CD4-positive, alpha-beta T cell treated with Interleukin-17A for 4 hours (primary cell): ENCODE measurements around the gene DDX51.

Experiments used
- DNase-seq: peaks from one replicate; pipeline ENCODE4 v3.0.0-alpha.2; 2020; ENCODE audit warnings: mixed read lengths

Gene DDX51

GRCh38 chr12:132178801-132179401 lies 34.8 kb upstream of the DDX51 start:
- peak; percentile 78 for DNase-seq

GRCh38 chr12:132178316-132178715 lies 34.2 kb upstream of the DDX51 start:
- no peak for DNase-seq

DNA sequence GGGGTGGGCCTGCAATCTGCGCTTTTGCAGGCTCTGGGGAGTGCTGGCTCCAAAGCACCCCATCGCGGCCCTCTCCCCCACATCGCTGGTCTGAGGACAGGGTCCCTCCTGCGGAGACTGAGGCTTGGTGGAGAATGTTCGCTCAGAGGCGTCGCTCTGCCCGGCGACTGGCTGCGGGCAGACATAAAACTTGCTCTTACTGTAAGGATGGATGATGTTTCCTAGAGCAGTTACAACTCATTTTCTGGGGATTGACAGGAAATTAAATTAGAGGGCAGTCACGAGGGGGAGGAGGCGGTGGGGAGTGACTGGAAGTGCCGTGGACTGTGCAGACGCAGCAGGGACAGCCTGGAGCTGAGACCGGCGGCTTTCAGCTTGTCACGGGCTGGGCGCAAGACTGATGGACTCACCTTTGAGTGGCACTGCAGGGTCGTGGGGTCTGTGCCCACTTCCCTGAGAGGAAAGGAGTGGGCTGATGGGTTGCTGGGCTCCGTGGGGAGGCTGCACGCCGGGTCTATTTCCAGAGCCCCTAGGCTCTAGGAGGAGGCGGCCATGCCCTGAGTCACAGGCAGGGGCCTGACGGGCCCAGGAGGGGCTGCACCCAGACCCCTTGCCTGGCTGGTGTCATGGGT lies 32.9 kb upstream of the DDX51 start:
- no peak for DNase-seq

DNA sequence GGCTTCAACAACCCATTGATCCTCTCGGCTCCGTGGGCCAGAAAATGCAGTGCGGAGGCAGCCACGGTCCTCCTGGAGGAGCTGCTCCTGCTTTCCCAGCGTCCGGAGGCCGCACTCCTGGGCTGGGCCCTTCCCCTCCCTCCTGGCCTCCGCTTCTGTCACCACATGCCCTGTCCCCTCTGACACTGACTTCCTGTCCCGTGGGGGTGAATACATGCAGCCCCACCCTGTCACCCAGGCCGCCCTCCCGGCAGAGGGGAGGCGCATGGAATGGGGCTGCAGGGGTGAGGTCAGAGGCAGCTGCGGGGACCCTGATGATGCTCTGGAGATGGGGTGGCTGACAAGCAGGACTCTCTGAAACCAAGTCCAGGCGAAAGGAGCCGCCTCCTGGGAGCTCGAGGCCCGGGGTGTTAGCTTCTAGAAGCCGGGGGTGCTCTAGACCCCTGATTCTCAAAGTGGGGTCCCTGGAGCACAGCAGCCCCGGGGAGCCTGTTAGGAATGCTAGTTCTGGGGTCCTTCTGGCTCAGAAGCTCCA lies 32.3 kb upstream of the DDX51 start:
- DNase-seq = no peak

DNA sequence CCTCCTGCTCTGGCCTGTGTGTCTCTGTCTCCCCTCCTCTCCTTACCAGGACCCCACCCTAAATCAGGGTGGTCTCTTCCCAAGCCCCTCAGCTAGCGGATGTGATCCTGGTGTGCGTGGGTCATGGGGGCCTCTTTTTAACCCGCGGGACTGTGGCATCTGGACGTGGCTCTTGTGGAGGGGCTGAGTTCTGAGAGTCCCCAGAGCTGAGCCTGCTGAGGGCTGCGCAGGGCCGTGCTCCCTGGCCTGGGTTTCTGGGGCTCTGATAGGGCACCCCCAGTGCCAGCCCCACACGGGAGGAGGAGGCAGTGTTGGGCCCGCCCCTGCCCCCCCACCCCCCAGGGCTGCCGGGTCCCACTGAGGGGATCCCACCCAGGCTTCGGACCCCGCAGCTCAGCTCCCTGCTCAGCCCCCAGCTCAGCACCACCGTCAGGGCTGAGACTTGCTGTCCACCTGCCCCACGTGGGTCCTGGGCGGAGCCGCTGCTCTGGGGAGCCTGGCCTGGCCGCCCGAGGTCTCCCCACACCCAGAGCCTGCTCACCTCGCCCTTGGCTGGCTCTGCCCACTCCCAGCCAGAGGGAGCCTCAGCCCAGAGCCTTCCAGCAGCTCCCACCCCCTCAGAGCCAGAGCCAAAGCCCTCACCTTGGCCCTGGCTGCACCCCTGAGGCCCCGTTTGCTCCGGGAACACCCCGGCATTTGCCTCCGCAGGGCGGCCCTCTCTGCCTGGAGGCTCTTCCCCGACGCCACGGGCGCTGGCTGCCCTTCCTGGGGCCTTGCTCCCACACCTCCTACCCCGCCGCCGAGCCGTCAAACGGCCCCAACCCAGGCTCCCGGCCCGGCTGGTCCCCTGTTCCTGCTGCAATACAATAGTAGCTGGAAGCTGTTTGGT lies 31.6 kb upstream of the DDX51 start:
- no peak for DNase-seq

GRCh38 chr12:132174839-132175490 lies 30.8 kb upstream of the DDX51 start:
- DNase-seq = no peak

DNA sequence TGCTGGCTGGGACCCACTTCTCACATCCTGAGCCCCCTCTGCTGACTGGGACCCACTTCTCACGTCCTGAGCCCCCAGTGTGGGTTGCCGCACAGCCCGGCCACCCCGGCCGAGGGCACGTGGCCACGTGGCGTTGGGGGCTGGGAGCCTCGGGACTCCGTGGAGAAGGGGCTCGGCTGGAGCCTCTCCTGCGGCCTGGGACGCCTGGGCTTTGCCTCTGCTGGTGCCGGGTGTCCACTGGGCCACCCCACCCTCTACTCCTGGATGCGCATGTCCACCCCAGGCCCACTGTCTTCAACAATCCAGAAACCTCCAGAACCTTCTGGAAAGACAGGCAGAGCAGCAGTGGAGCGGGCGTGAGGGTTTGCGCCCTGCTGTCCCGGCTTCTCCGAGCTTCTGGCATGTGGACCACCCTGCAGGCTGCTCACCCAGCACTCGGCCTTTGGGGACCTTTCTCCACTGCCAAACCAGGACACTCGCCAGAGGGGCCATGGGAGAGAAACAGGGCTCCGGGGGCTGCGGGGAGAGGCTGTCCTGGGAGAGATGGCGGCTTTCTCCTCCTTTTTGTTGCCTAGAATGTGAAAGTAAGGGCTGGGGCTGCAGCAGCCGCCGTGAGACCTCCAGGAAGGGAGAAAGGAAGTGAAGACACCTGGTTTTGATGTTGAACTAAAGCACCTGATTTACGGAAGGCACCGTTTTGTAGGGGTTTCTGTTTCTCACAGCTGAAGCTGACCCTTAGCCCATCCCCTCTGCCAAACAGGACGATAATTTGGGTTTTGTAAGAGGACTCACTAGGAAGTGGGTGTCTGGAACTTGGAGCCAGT lies 30.1 kb upstream of the DDX51 start:
- no peak for DNase-seq

DNA sequence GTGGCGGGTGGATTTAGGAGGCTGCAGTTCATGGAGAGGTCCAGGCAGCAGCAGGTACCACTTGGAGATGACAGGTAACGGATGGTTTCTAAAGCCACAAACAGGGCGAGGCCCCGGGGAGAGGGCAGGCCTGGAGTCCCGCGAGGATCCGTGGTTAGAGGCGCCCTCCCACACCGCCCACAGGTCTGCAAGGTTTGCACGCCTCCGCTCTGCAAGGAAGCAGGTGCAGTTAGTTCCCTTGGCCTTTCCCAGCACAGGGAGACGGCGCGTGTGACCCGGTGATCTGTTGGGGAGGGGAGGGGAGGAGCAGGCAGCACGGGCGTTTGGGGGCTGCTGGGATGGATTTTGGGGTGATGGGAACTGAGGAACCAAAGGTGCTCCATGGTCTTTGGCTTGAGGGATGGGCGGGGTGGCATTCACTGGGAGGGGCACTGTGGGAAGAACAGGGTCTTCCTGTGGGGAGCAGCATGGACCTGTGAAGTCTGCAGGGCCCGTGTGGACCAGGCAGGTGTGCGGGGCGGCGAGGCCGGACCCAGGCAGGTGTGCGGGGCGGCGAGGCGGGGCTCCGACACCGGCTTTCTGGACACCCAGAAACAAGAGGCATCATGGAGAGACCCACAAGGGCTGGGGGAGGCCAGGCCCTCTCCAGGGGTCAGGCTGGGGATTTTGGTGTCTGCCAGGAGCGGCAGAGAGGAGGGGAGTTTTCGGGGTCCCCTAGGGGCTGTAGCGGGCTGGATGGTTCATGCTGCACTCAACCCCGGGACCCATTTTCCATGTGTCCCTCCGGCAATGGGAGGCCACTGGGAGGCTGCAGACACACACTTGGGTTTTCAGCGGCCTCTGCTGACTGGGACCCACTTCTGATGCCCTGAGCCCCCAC lies 29.3 kb upstream of the DDX51 start:
- peak; percentile 36 for DNase-seq

DNA sequence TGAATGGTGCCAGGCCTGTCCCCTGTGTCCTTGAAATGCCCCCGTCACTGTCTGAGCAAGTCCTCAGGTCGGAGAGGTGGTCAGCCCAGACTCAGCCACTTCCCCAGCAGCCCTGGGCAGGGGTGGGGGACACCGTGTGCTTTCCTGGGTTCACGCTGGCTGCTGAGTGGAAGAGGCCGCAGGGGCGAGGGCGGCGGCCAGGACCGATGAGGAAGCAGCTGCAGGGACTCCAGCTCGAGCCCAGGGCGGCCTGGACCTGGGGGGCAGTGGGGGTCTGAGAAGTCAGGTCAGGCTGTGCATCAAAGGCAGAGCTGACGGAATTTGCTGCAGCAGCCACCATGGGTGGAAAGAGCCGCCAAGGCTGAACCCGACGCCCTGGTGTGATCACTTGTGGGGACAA lies 28.5 kb upstream of the DDX51 start:
- DNase-seq = no peak

DNA sequence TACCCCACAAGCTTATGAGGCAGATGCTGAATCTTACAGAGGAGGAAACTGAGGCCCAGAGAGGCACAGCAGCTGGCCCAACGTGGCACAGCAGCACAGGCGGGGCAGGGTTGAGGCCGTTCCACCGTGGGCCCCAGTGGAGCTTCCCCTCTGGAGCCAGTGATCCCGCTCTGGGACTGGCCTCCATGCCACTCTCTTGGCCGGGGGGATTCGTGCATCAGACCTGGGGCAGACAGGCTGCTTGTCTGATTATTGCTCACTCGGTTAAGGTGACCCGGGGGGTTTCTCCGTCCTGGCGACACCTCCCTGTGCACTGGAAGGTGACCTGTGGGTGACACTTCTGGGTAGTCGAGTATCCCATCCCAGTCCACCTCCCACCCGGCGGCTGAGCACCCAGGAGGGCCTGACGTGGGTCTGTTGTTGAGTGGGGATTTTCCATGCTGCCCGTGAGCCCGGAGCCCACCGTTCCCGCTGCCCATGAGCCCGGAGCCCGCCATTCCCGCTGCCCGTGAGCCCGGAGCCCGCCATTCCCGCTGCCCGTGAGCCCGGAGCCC lies 27.9 kb upstream of the DDX51 start:
- no peak for DNase-seq

GRCh38 chr12:132171293-132171967 lies 27.3 kb upstream of the DDX51 start:
- DNase-seq = no peak

GRCh38 chr12:132170637-132171292 lies 26.6 kb upstream of the DDX51 start:
- DNase-seq = no peak

GRCh38 chr12:132170094-132170636 lies 26.0 kb upstream of the DDX51 start:
- DNase-seq = no peak

DNA sequence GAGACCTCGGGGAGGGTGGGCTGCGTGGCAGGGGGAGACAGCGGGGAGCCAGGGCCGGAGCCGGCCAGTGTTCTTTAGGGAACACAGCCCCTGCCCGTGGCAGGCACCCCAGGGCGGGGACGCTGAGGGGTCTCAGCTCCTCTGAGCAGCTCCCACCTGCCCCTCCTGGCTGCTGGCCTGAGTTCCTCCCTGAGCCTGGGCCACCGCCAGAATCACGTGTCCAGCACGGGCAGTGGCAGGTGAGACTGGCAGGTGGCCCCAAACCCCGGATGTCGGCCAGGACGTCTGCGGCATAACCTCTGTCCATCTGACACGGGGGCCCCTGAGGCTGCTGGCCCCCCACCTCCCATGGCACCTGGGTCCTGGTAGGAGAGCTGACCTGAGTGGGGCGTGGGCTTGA lies 25.3 kb upstream of the DDX51 start:
- DNase-seq = no peak

DNA sequence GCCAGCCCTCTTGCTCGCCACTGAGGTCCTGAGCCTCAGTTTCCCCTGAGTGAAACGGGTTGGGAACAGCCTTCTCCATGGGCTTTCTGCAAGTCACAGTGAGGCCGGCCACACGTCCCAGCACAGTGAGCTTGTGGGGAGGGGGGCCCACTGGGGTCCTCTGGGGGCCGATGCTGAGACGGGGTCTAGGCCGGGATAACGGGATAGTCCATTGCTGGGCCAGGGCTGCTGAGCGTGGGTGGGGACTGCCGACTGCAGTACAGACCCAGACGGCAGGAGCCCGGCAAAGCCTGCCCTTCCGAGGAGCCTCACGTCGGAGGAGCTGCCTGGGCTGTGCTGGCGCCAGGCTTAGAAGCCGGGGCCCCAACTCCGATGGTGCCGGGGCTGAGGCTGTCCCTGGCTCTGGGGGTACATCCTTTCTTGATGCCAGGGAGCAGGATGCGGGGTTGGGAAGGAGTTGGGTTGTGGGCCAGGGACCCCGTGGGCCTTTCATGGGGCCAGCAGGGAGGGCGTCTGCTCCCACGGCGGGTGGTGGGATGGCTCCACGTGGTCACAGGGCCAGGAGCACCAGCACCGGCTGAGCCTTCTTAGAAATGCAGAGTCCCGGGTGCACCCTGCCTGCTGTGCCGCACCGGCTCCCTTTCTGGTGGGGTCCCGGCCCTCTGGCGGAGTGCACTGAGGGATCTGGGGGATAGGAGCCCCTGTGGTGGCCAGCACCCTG lies 24.4 kb upstream of the DDX51 start:
- DNase-seq = no peak

- no peak for DNase-seq
Observed at GRCh38 chr12:132167611-132168310, 23.6 kb upstream of the DDX51 start.

GRCh38 chr12:132166801-132167591 lies 22.9 kb upstream of the DDX51 start:
- DNase-seq = no peak
